PC-3 (cell line): ENCODE measurements around the gene LARP7. TPM values are rescaled to one million over a fixed set of nuclear protein-coding genes. Genes with fewer than 3 reads are reported as not detected.

Source experiments
- ATAC-seq: fragments of 200-7000 bp; cut with Tn5 transposase; 2 replicates; pipeline ENCODE4 v1.9.1; 2020; ENCODE audit warnings: mild to moderate bottlenecking, moderate library complexity
- BruUV-seq: library from RNA; stranded (reverse); fragments of 400-500 nt; replicated peaks from 2 replicates; lab custom pipeline; 2021; lab: Mats Ljungman, UMichigan
- CTCF ChIA-PET: fragments of 300-600 bp; sonication (Branson Sonifier 250); formaldehyde crosslinking; loops from one replicate; lab custom pipeline; 2022; ENCODE audit warnings: antibody characterized with exemption; lab: Charles Lee
- POLR2A ChIA-PET: fragments of 300-600 bp; sonication (Branson Sonifier 250); formaldehyde crosslinking; loops from one replicate; lab custom pipeline; 2022; ENCODE audit warnings: antibody characterized with exemption; ENCODE audit not compliant: unreplicated experiment; lab: Charles Lee
- DNase-seq: peaks from one replicate; pipeline ENCODE4 v3.0.0-alpha.2; 2015
- H2AFZ ChIP-seq: fragments of 300-600 bp; sonication (generic); 2 replicates; pipeline ENCODE4 v1.6.0; 2016; ENCODE audit warnings: antibody characterized with exemption, low read length
- H3F3A ChIP-seq: fragments of 300-600 bp; sonication (generic); one replicate; pipeline ENCODE4 v1.6.0; 2017; ENCODE audit warnings: antibody characterized with exemption, low read length, control low read depth, mild to moderate bottlenecking; ENCODE audit not compliant: unreplicated experiment
- H3K27ac ChIP-seq: fragments of 300-600 bp; sonication (generic); 2 replicates; pipeline ENCODE4 v1.5.1; 2016; ENCODE audit warnings: mild to moderate bottlenecking, low read length
- H3K27me3 ChIP-seq: fragments of 300-600 bp; sonication (generic); 2 replicates; pipeline ENCODE4 v1.6.1; 2016; ENCODE audit warnings: low read length, mixed read lengths
- H3K36me3 ChIP-seq: fragments of 300-600 bp; sonication (generic); 2 replicates; pipeline ENCODE4 v1.6.1; 2016; ENCODE audit warnings: low read depth, mixed run types, low read length, mixed read lengths
- H3K4me1 ChIP-seq: fragments of 300-600 bp; sonication (generic); 2 replicates; pipeline ENCODE4 v1.5.1; 2016; ENCODE audit warnings: low read length; ENCODE audit not compliant: insufficient read depth
- H3K4me2 ChIP-seq: fragments of 300-600 bp; sonication (generic); 2 replicates; pipeline ENCODE4 v1.6.0; 2016; ENCODE audit warnings: low read length
- H3K4me3 ChIP-seq: fragments of 300-600 bp; sonication (generic); 2 replicates; pipeline ENCODE4 v1.5.1; 2016; ENCODE audit warnings: mild to moderate bottlenecking, low read length, mixed read lengths
- H3K79me2 ChIP-seq: fragments of 300-600 bp; sonication (generic); 2 replicates; pipeline ENCODE4 v1.6.1; 2017; ENCODE audit warnings: low read length, mixed read lengths
- H3K9ac ChIP-seq: fragments of 300-600 bp; sonication (generic); 2 replicates; pipeline ENCODE4 v1.6.0; 2016; ENCODE audit warnings: mild to moderate bottlenecking, low read length
- H3K9me2 ChIP-seq: fragments of 300-600 bp; sonication (generic); replicated peaks from 2 replicates; pipeline ENCODE4 v1.6.1; 2016; ENCODE audit warnings: mixed run types, low read length, mixed read lengths
- H3K9me3 ChIP-seq: fragments of 300-600 bp; sonication (generic); 2 replicates; pipeline ENCODE4 v1.6.1; 2016; ENCODE audit warnings: low read length, mixed read lengths
- H4K20me1 ChIP-seq: fragments of 300-600 bp; sonication (generic); 2 replicates; pipeline ENCODE4 v1.6.1; 2016; ENCODE audit warnings: low read length, mixed read lengths
- CTCF ChIP-seq: fragments of 300-600 bp; sonication (generic); conservative IDR thresholded peaks from 2 replicates; pipeline ENCODE4 v1.5.1; 2017; ENCODE audit warnings: antibody characterized with exemption, low read depth, mild to moderate bottlenecking, low read length
- EZH2 ChIP-seq: fragments of 300-600 bp; sonication (generic); IDR thresholded peaks from one replicate; pipeline ENCODE4 v1.6.1; 2017; ENCODE audit warnings: antibody characterized with exemption, mild to moderate bottlenecking, low read length; ENCODE audit not compliant: unreplicated experiment
- EZH2phosphoT487 ChIP-seq: fragments of 300-600 bp; sonication (generic); IDR thresholded peaks from 2 replicates; pipeline ENCODE4 v1.6.1; 2018; ENCODE audit warnings: mild to moderate bottlenecking, antibody characterized with exemption, low read length, borderline replicate concordance
- intact Hi-C: fragments of 100-400 bp; cut with micrococcal nuclease; formaldehyde crosslinking; loops from 2 replicates; pipeline ENCODE4 v1.9.0; 2023
- total RNA-seq: library from RNA; depleted of rRNA; stranded (reverse); fragments of >200 nt; gene quantifications from 2 replicates; pipeline ENCODE4 v1.2.3, GENCODE V29; 2014

Gene LARP7
- total RNA-seq, 1 experiment from 2014 or later: 17.1 TPM

- no peak for ATAC-seq
Observed at GRCh38 chr4:112668131-112668530, 31.2 kb downstream of the LARP7 start.

GRCh38 chr4:112673076-112673475 is 36.1 kb downstream of the LARP7 start:
- no peak for ATAC-seq
- intact Hi-C loops: no loop called here

More at GRCh38 chr4:112668131-112668530, 31.2 kb downstream of the LARP7 start:
- H3K4me2 ChIP-seq: no peak overlapping the region
- H3K27me3 ChIP-seq: no peaks in the 10 kb centered on the region
- H3K9me3 ChIP-seq: no peaks in the 10 kb centered on the region
- no peaks in the 10 kb centered on the region for H3F3A ChIP-seq
- no peak overlapping the region for H2AFZ ChIP-seq
- DNase-seq: no peak
- no peaks in the 10 kb centered on the region for H3K36me3 ChIP-seq
- CTCF ChIA-PET: no interaction called here
- POLR2A ChIA-PET: no interaction called here
- no peaks in the 10 kb centered on the region for H4K20me1 ChIP-seq
- TF ChIP-seq CTCF (no peak), EZH2phosphoT487 (no peak), EZH2 (no peak)
- H3K27ac ChIP-seq: no peak overlapping the region
- H3K4me3 ChIP-seq: no peak overlapping the region
- no peaks in the 10 kb centered on the region for H3K4me1 ChIP-seq
- BruUV-seq: no TSS peak
- no peaks in the 10 kb centered on the region for H3K9me2 ChIP-seq
- no peak overlapping the region for H3K9ac ChIP-seq
- intact Hi-C loops: no loop called here
- no peaks in the 10 kb centered on the region for H3K79me2 ChIP-seq

More at GRCh38 chr4:112673076-112673475, 36.1 kb downstream of the LARP7 start:
- Histone ChIP-seq H3K9me3 (no peaks in the 10 kb centered on the region), H3K4me2 (no peak overlapping the region), H3K4me1 (no peaks in the 10 kb centered on the region), H3K4me3 (no peak overlapping the region), H3K36me3 (no peaks in the 10 kb centered on the region), H4K20me1 (no peaks in the 10 kb centered on the region), H3K27ac (no peak overlapping the region), H3K9ac (no peak overlapping the region), H3F3A (no peaks in the 10 kb centered on the region), H2AFZ (no peak overlapping the region), H3K27me3 (no peaks in the 10 kb centered on the region), H3K9me2 (no peaks in the 10 kb centered on the region), H3K79me2 (no peaks in the 10 kb centered on the region)
- BruUV-seq: no TSS peak
- no peak for TF ChIP-seq EZH2phosphoT487
- TF ChIP-seq EZH2: no peak
- no peak for TF ChIP-seq CTCF
- no peak for DNase-seq
- ChIA-PET POLR2A (no interaction called here), CTCF (no interaction called here)
